Neutrophil (primary cell): Measurements from ENCODE around the gene CCDC34.
"Not testable (repeated sequence)": the region's sequence is repeated elsewhere in the genome, so short reads cannot be mapped to it uniquely, and the experiment has no call there.

Source experiments
- H3K27ac ChIP-seq: fragments of 200-600 bp; sonication (generic); 2 replicates; pipeline ENCODE4 v1.5.1; 2016; ENCODE audit warnings: mild to moderate bottlenecking, moderate library complexity
- H3K27me3 ChIP-seq: fragments of 200-600 bp; sonication (generic); 2 replicates; pipeline ENCODE4 v1.6.0; 2016; ENCODE audit warnings: mild to moderate bottlenecking
- H3K36me3 ChIP-seq: fragments of 200-600 bp; sonication (generic); 2 replicates; pipeline ENCODE4 v1.5.1; 2017
- H3K4me1 ChIP-seq, 2 experiments: fragments of 200-600 bp in 1 of 2; sonication (generic) in 1 of 2; 1 replicate in 1 of 2; 2 replicates in 1 of 2; pipeline versions ENCODE4 v1.5.1 to v1.6.1; 2013 to 2016; ENCODE audit warnings: low read depth in 1 of 2, low read length in 1 of 2, mild to moderate bottlenecking in 1 of 2, moderate library complexity in 1 of 2; ENCODE audit not compliant: control insufficient read depth in 1 of 2, insufficient read depth in 1 of 2
- H3K4me3 ChIP-seq, 2 experiments: fragments of 200-600 bp in 1 of 2; sonication (generic) in 1 of 2; 1 replicate in 1 of 2; 2 replicates in 1 of 2; pipeline ENCODE4 v1.5.1; 2013 to 2016; ENCODE audit warnings: low read depth in 1 of 2, low read length in 1 of 2, mild to moderate bottlenecking in 1 of 2, moderate library complexity in 1 of 2
- H3K9me3 ChIP-seq: fragments of 200-600 bp; sonication (generic); 2 replicates; pipeline ENCODE4 v1.5.1; 2016
- CTCF ChIP-seq: fragments of 200-600 bp; sonication (generic); IDR thresholded peaks from 2 replicates; pipeline ENCODE4 v1.5.1; 2016; ENCODE audit warnings: antibody characterized with exemption

CCDC34 gene

GRCh38 chr11:27329867-27330632 is 33.0 kb downstream of the CCDC34 start:
- TF ChIP-seq CTCF, result no peak
- H3K4me1 ChIP-seq, result no peaks in the 10 kb centered on the region
- no peaks in the 10 kb centered on the region for H3K27me3 ChIP-seq
- H3K9me3 ChIP-seq, result no peaks in the 10 kb centered on the region
- no peaks in the 10 kb centered on the region for H3K36me3 ChIP-seq
- no peak overlapping the region for H3K4me3 ChIP-seq
- H3K27ac ChIP-seq, result no peak overlapping the region

- no peak for TF ChIP-seq CTCF
- H3K4me3 ChIP-seq, result no peak overlapping the region
- no peaks in the 10 kb centered on the region for H3K27me3 ChIP-seq
- no peaks in the 10 kb centered on the region for H3K4me1 ChIP-seq
- no peaks in the 10 kb centered on the region for H3K36me3 ChIP-seq
- H3K27ac ChIP-seq, result no peak overlapping the region
- H3K9me3 ChIP-seq, result no peaks in the 10 kb centered on the region
These were observed 34.4 kb downstream of the CCDC34 start for GRCh38 chr11:27328614-27329013.

- not testable (repeated sequence) for H3K4me3 ChIP-seq, H3K36me3 ChIP-seq, H3K9me3 ChIP-seq, H3K27me3 ChIP-seq, H3K4me1 ChIP-seq, H3K27ac ChIP-seq
These were observed 36.0 kb downstream of the CCDC34 start for GRCh38 chr11:27327064-27327463.

DNA sequence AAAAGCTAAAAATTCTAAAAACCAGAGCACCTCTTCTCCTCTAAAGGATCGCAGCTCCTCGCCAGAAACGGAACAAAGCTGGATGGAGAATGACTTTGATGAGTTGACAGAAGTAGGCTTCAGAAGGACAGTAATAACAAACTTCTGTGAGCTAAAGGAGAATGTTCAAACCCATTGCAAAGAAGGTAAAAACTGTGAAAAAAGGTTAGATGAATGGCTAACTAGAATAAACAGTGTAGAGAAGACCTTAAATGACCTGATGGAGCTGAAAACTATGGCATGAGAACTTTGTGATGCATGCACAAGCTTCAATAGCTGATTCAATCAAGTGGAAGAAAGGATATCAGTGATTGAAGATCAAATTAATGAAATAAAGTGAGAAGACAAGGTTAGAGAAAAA is 40.8 kb downstream of the CCDC34 start:
- H3K4me1 ChIP-seq, H3K27ac ChIP-seq, H3K36me3 ChIP-seq, H3K9me3 ChIP-seq, H3K27me3 ChIP-seq, H3K4me3 ChIP-seq: not testable (repeated sequence)

DNA sequence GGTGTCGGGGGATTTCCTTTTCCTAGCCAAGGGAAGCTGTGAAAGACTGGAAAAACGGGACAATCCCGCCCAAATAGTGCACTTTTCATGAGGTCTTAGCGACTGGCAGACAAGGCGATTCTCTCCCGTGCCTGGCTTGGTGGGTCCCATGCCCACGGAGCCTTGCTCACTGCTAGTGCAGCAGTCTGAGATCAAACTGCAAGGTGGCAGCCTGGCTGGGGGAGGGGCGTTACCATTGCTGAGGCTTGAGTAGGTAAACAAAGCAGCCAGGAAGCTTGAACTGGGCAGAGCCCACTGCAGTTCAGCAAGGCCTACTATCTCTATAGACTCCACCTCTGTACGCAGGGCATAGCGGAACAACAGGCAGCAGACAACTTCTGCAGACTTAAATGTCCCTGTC is 41.7 kb downstream of the CCDC34 start:
- H3K27ac ChIP-seq, H3K27me3 ChIP-seq, H3K9me3 ChIP-seq, H3K36me3 ChIP-seq, H3K4me3 ChIP-seq, H3K4me1 ChIP-seq: not testable (repeated sequence)

- no peak overlapping the region for H3K27ac ChIP-seq
- no peak for TF ChIP-seq CTCF
These were observed 43.9 kb downstream of the CCDC34 start for GRCh38 chr11:27319072-27319471.

DNA sequence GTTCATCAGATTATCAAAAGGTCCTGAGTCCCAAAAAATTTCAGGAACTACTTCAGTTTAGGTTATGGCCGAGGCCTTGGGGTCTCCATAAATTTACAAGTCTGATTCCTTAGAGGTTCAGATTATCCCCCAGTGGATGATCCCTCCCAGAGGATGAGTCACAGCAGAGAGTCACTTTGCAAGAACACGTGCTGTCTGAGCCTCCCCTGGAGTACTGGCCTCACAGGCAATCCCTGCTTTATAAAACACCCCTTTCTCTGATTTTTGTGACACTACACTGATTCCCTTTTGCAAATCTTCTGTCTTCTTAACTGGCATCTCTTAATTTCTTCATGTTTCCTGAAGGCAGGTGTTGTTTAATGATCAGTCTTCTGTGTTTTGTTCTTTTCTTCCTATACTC is 45.3 kb downstream of the CCDC34 start:
- Histone ChIP-seq H3K27me3 (no peaks in the 10 kb centered on the region), H3K4me3 (no peak overlapping the region), H3K27ac (no peak overlapping the region), H3K9me3 (no peaks in the 10 kb centered on the region), H3K36me3 (no peaks in the 10 kb centered on the region), H3K4me1 (no peaks in the 10 kb centered on the region)
- no peak for TF ChIP-seq CTCF

More at GRCh38 chr11:27319072-27319471, 43.9 kb downstream of the CCDC34 start:
- no peaks in the 10 kb centered on the region for H3K27me3 ChIP-seq
- no peak overlapping the region for H3K4me3 ChIP-seq
- H3K9me3 ChIP-seq, result no peaks in the 10 kb centered on the region
- H3K36me3 ChIP-seq, result no peaks in the 10 kb centered on the region
- H3K4me1 ChIP-seq, result no peaks in the 10 kb centered on the region
